ENCODE measurements around the gene CD82. TPM values are rescaled to one million over a fixed set of nuclear protein-coding genes. Genes with fewer than 3 reads are reported as not detected.
"Not testable (repeated sequence)": the region's sequence is repeated elsewhere in the genome, so short reads cannot be mapped to it uniquely, and the experiment has no call there.

CD82 gene
- total RNA-seq, 1 donor from 2014 or later = 60.6 TPM

DNA sequence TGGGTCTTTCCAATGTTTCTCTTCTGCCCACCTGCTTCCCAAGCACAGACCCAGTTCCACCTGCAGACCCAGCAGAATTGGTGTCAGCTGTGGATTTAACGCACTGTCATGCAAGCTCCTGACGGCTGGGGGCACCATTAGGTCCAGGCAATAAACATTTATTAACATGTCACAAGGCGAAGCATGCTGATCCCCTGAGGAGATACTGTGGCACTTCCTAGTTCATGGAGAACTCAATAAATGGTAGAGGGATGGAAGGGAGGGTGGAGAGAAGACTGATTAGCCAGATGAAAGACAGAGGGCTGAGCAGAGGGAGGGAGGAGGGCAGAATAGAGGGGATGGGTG lies 93.0 kb downstream of the CD82 start:
- DNase-seq (ENCODE audit: low spot score) (no peak), ATAC-seq (peak; percentile 59)

DNA sequence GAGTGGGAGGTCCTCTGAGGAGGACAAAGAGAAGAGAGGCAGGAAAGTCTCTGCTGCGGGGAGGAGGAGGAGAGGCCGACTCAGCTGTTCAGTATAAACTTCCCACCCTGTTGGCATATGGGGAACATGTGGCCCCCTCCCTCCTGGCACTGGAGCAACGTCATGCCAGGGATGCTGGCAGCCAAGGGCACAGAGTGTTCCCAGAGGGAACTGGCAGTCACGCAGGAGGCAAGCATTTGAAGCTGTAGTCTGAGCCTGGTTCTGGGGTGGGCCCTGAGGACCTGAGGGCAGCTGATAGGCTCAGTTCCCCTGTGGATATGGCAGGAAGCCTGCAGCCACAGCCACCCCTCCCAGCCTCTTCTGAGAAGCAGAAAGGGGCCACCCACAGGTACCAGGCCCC lies 94.2 kb downstream of the CD82 start:
- no peak for DNase-seq (ENCODE audit: low spot score)
- no peak for ATAC-seq

DNA sequence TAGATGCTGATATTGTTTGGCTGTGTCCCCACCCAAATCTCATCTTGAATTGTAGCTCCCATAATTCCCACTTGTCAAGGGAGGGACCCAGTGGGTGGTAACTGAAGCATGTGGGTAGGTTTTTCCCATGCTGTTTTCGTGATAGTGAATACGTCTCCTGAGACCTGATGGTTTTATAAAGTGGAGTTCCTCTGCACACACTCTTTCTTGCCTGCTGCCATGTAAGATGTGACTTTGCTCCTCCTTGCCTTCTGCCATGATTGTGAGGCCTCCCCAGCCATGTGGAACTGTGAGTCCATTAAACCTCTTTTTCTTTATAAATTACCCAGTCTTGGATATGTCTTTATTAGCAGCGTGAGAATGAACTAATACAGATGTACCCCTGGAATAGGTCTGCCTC lies 95.1 kb downstream of the CD82 start:
- not testable (repeated sequence) for ATAC-seq; DNase-seq (ENCODE audit: low spot score)

DNA sequence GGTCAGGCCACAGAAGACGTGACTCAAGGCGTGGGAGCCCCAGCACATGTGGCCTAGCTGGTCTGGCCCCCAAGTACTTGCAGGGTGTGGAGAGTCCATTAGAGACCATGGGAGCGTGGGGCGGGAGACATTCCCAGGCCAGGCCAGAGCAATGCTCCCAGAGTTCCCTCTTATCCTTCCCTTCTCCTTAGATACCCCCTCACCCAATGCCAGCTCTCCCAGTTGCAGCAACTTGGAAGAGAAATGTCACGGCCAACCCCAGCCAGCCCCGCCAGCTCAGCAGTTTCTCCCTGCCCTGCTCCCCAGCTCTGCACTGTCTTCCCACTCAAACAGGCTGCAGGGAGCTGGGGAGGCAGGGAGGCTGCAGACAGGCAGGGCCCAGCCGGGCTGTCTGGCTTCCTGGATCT lies 95.9 kb downstream of the CD82 start:
- no peak for DNase-seq (ENCODE audit: low spot score)
- ATAC-seq = no peak

Other genes with a start within 250 kb of the CD82 start
- 4.2 TPM for gene TSPAN18, start 161.3 kb downstream of the CD82 start, total RNA-seq